ENCODE data around the gene TPST2.
"Not testable (repeated sequence)": the region's sequence is repeated elsewhere in the genome, so short reads cannot be mapped to it uniquely, and the experiment has no call there.

TPST2 gene

GRCh38 chr22:26536056-26536761 is 53.7 kb downstream of the TPST2 start:
- no peak for DNase-seq (ENCODE audit: extremely low read depth in 1 of 2, low read depth in 1 of 2)

DNA sequence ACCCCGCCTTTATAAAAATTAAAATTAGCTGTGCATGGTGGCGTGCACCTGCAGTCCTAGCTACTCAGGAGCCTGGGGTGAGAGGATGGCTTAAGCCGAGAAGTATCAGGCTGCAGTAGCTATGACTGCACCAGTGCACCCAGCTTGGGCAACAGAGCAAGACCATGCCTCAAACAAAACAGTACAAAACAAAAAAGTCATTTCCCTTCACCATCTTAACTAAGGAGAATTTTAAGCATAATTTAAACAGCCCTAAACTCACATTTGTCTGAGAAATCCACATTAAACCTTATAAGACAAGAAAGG is 54.4 kb downstream of the TPST2 start:
- DNase-seq (ENCODE audit: extremely low read depth in 1 of 2, low read depth in 1 of 2) = no peak

DNA sequence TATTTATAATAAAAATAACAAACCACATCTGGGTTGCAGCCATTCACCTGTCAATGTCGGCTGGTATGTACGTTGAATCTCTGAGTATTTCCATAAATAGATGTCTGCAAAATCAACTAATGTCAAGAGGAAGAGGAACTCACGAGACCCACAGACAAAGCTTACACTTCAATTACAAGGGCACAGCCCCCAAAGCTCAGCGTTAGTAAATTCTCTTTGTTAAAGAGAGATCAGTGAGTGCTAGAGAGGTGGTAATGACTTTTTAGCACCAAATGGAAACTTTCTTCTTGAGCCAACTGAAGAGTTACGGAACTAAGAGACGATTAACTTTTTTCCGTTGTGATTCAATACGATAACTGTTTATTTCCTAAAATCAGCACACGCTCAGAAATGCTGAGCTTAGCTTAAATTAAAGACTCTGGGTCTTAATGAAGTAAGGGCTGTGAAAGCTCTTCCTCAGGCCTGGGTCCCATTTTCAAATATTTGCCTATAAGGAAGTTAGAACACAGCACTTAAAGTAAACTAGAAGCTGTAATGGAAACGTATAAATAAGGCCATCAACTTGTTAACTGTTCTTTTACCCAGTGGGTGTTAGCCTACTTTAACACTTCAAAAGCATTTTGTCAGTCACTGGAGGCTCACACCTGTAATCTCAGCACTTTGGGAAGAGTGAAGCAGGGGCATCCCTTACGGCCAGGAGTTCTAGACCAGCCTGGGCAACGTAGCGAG is 54.9 kb downstream of the TPST2 start:
- DNase-seq (ENCODE audit: extremely low read depth in 1 of 2, low read depth in 1 of 2) = no peak

DNA sequence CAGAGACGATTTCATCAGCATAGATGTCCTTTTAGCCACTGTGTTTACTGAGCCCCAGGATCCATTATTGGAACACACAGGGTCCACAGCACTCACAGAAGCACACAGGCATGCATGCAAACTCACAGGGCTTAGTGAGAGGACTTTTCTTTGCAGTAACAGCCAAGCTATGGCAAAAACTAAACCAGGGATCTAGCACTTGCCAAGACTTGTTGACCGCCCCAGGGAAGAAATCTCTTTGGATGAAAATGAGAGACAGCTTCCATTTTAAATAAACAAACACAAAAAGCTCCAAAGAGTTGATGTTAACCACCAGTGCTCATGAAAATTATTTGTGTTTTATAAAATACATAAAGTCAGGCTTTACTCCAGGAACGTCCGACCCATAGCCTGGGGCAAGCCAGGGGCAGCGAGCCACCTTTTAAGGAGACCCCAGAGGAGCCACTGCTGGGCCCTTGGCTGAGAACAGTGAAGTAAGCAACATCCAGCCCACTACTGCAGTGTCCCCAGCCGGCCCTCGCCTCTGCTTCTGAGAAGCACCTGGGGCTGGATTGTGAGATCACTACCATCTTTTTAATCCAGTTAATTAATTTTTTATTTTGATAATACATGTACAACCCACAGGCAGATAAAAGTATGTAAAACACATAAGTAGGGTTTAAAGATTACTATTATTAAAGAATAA is 55.6 kb downstream of the TPST2 start:
- no peak for DNase-seq (ENCODE audit: extremely low read depth in 1 of 2, low read depth in 1 of 2)

GRCh38 chr22:26529345-26529744 is 60.6 kb downstream of the TPST2 start:
- DNase-seq (ENCODE audit: extremely low read depth in 1 of 2, low read depth in 1 of 2) = no peak

- DNase-seq (ENCODE audit: extremely low read depth in 1 of 2, low read depth in 1 of 2) = not testable (repeated sequence)
Measured at GRCh38 chr22:26528518-26528917, 61.4 kb downstream of the TPST2 start.

- no peak for DNase-seq (ENCODE audit: extremely low read depth in 1 of 2, low read depth in 1 of 2)
Measured at GRCh38 chr22:26527574-26528465, 62.1 kb downstream of the TPST2 start.

- no peak for DNase-seq (ENCODE audit: extremely low read depth in 1 of 2, low read depth in 1 of 2)
Measured at GRCh38 chr22:26527167-26527566, 62.8 kb downstream of the TPST2 start.

DNA sequence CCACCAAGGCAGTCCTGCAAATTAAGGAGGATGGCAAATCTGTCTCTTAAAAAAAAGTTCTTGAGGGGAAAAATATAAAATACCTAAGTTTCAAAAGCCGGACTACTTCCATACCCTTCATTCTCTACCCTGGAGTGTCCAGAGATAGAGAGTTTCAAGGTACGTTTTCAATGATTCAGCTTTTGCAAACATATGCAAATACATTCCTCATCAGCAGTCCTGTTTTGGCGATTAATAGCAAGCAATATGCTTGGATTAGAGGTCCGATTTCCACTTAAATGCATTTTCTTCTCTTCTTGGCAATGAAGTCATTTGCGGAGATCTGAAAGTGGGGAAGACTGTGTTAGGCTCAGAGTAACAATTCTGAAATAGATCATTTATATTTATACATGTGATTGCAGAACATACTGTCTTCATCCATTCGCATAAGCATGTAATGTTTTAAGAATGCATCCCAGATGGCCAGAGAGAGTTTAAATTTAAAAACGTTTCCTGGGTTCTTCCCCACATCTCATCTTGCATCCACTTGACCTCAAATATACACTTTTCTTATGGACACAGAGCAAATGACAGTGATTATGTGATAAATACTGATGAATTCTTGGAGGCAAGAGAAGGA is 63.9 kb downstream of the TPST2 start:
- DNase-seq (ENCODE audit: extremely low read depth in 1 of 2, low read depth in 1 of 2) = no peak

DNA sequence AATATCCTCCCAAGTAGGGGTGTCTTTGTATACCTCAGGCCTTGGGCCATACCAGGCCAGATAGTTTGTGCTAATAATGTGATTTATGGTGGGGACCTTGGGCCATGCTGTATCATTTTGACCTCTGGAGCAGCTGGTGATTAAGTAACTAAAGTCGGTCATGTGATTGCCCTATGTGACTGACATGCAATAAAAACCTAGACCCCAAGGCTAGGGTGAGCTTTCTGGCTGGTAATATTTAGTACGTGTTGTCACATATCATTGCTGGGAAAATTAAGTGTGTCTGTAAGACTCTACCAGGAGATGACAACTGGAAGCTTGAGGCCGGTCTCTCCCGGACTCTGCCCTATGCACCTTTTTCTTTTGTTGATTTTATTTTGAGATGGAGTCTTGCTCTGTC is 65.1 kb downstream of the TPST2 start:
- no peak for DNase-seq (ENCODE audit: extremely low read depth in 1 of 2, low read depth in 1 of 2)

- no peak for DNase-seq (ENCODE audit: extremely low read depth in 1 of 2, low read depth in 1 of 2)
Measured at GRCh38 chr22:26522592-26522991, 67.3 kb downstream of the TPST2 start.

GRCh38 chr22:26522012-26522411 is 67.9 kb downstream of the TPST2 start:
- DNase-seq (ENCODE audit: extremely low read depth in 1 of 2, low read depth in 1 of 2) = no peak

GRCh38 chr22:26517429-26517828 is 72.5 kb downstream of the TPST2 start:
- no peak for DNase-seq (ENCODE audit: extremely low read depth in 1 of 2, low read depth in 1 of 2)

GRCh38 chr22:26516503-26516902 is 73.4 kb downstream of the TPST2 start:
- no peak for DNase-seq (ENCODE audit: extremely low read depth in 1 of 2, low read depth in 1 of 2)

DNA sequence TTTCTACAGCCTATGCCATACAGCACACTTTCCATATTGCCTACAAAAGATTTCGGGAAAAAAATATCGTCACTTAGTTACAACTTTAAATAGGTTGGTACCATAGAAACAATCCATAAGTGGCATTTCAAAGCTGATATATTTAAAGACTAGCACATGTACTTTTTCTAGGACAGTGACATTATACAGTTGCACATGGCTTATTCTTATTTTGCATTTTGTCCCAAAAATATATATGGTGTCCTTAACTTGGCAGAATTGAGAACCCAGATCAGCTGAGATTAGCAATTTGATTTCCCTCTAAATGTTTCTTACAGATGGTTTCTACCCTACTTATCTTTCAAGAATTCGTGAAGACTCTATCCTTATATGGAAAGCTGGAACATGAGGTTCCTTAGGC is 74.0 kb downstream of the TPST2 start:
- DNase-seq (ENCODE audit: extremely low read depth in 1 of 2, low read depth in 1 of 2) = no peak

DNA sequence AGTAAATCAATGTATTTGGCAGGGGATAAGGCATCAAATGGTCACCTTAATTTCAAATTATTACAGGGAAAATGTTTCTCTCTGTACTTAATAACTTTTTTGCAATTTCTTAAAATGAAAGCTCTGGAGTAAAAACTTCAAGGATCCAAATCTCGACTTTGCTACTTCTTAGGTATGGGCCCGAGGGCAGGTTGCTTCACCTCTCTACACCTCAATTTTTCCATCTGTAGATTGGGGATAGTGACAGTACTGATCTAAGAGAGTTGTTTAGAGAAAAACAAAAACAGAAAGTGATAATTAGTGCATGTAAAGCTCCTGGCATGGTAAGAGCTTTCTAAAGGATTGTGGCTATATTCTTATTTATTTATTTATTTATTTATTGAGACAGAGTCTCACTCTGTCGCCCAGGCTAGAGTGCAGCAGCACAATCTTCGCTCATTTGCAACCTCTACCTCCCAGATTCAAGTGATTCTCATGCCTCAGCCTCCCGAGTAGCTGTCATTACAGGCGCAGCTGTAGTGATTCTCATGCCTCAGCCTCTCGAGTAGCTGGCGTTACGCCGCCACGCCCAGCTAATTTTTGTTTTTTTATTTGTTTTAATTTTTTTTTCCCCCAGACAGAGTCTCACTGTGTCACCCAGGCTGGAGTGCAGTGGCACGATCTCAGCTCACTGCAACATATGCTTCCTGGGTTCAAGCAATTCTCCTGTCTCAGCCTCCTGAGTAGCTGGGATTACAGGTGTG is 75.3 kb downstream of the TPST2 start:
- DNase-seq (ENCODE audit: extremely low read depth in 1 of 2, low read depth in 1 of 2) = no peak

DNA sequence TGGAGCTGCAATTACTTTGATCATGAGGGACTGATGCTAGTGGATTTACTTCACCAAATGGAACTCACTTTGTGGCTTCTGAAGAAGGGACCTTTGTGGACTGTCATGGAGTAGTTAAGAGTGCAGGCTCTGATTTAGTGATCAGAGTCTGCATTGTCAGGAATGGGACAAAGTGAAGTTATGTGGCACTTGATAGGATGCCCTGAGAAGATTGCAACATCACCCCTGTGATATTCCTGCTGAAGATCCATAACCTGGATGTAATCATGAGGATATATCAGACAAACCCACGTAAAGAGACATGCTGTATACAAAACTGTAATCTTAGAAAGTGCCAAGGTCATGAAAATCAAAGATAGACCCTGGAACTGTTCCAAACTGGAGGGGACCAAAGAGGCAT is 76.1 kb downstream of the TPST2 start:
- no peak for DNase-seq (ENCODE audit: extremely low read depth in 1 of 2, low read depth in 1 of 2)

- peak; percentile 78 to 89 for DNase-seq (ENCODE audit: extremely low read depth in 1 of 2, low read depth in 1 of 2)
Measured at GRCh38 chr22:26512149-26512793, 77.7 kb downstream of the TPST2 start, which contains the start of gene TFIP11. Gene TFIP11 (minus strand): TSS chr22:26512473. CDS start chr22:26510272, 2,201 bp downstream.

DNA sequence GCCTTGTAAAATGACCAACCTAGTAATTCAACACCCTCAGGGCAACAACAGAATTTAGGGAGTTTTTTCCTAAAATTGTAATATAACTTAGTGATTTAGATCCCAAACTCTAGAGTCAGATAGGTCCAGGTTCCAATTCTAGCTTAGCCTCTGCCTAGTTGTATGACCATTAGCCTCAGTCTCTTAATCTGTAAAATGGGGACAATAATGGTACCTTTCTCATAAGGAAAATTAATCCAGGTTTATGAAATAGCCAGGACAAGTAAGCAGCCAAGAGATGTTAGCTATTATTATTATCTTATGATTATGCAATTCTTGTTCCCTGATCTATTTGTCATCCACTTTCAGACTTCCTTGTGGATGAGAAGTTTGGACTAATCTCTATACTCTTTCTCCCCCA is 81.8 kb downstream of the TPST2 start:
- no peak for DNase-seq (ENCODE audit: extremely low read depth in 1 of 2, low read depth in 1 of 2)
